H9 (cell line): ENCODE data around the gene PTK7. TPM values are rescaled to one million over a fixed set of nuclear protein-coding genes. Genes with fewer than 3 reads are reported as not detected.
"Not testable (repeated sequence)": the region's sequence is repeated elsewhere in the genome, so short reads cannot be mapped to it uniquely, and the experiment has no call there.

Experiments used
- DNase-seq: peaks from one replicate; pipeline ENCODE4 v3.0.0-alpha.2; 2017
- H2AFZ ChIP-seq: one replicate; pipeline ENCODE4 v1.6.1; 2013; ENCODE audit warnings: mild to moderate bottlenecking, low read length, control low read depth, moderate library complexity
- H2AK5ac ChIP-seq: 2 replicates; pipeline ENCODE4 v1.6.1; 2013; ENCODE audit warnings: low read length, control low read depth, mixed read lengths; ENCODE audit not compliant: insufficient read length
- H2BK120ac ChIP-seq: one replicate; pipeline ENCODE4 v1.6.1; 2013; ENCODE audit warnings: low read depth, mild to moderate bottlenecking, low read length, control low read depth, inconsistent platforms; ENCODE audit not compliant: poor library complexity, severe bottlenecking
- H2BK12ac ChIP-seq: 2 replicates; pipeline ENCODE4 v1.6.1; 2013; ENCODE audit warnings: low read length, control low read depth, mixed read lengths, low read depth; ENCODE audit not compliant: insufficient read length
- H2BK15ac ChIP-seq: 2 replicates; pipeline ENCODE4 v1.6.1; 2013; ENCODE audit warnings: low read depth, low read length, control low read depth
- H2BK20ac ChIP-seq: one replicate; pipeline ENCODE4 v1.6.1; 2013; ENCODE audit warnings: low read depth, mild to moderate bottlenecking, low read length, control low read depth, inconsistent platforms; ENCODE audit not compliant: poor library complexity, severe bottlenecking
- H2BK5ac ChIP-seq: 2 replicates; pipeline ENCODE4 v1.6.1; 2013; ENCODE audit warnings: low read length, control low read depth, mixed read lengths; ENCODE audit not compliant: insufficient read length
- H3K14ac ChIP-seq: 2 replicates; pipeline ENCODE4 v1.6.1; 2013; ENCODE audit warnings: low read length, control low read depth; ENCODE audit not compliant: insufficient read depth
- H3K18ac ChIP-seq: 2 replicates; pipeline ENCODE4 v1.6.1; 2013; ENCODE audit warnings: low read depth, mild to moderate bottlenecking, mixed read lengths, low read length, control low read depth; ENCODE audit not compliant: insufficient read length
- H3K23ac ChIP-seq: 2 replicates; pipeline ENCODE4 v1.6.1; 2013; ENCODE audit warnings: low read length, control low read depth, mixed read lengths, low read depth; ENCODE audit not compliant: insufficient read length
- H3K23me2 ChIP-seq: 2 replicates; pipeline ENCODE4 v1.6.1; 2013; ENCODE audit warnings: low read depth, mild to moderate bottlenecking, mixed read lengths, low read length, control low read depth; ENCODE audit not compliant: insufficient read length, poor library complexity, severe bottlenecking
- H3K27ac ChIP-seq: 2 replicates; pipeline ENCODE4 v1.5.1; 2013; ENCODE audit warnings: low read length, control low read depth, mixed read lengths, low read depth; ENCODE audit not compliant: insufficient read length
- H3K27me3 ChIP-seq: 2 replicates; pipeline ENCODE4 v1.6.1; 2013; ENCODE audit warnings: low read length, control low read depth, inconsistent platforms; ENCODE audit not compliant: insufficient read depth
- H3K4ac ChIP-seq: 2 replicates; pipeline ENCODE4 v1.6.1; 2013; ENCODE audit warnings: low read depth, mild to moderate bottlenecking, control low read depth, inconsistent platforms, low read length, moderate library complexity
- H3K4me1 ChIP-seq: 2 replicates; pipeline ENCODE4 v1.6.1; 2013; ENCODE audit warnings: low read length, control low read depth, inconsistent platforms; ENCODE audit not compliant: insufficient read depth
- H3K4me2 ChIP-seq: 2 replicates; pipeline ENCODE4 v1.6.1; 2013; ENCODE audit warnings: low read length, control low read depth, mixed read lengths; ENCODE audit not compliant: insufficient read length, insufficient read depth
- H3K56ac ChIP-seq: 2 replicates; pipeline ENCODE4 v1.6.1; 2013; ENCODE audit warnings: low read depth, mild to moderate bottlenecking, mixed read lengths, low read length, control low read depth; ENCODE audit not compliant: insufficient read length
- H3K79me1 ChIP-seq: 2 replicates; pipeline ENCODE4 v1.6.1; 2013; ENCODE audit warnings: low read depth, mild to moderate bottlenecking, moderate library complexity, low read length, control low read depth, inconsistent platforms; ENCODE audit not compliant: insufficient read depth, poor library complexity, severe bottlenecking
- H3K79me2 ChIP-seq: 2 replicates; pipeline ENCODE4 v1.6.1; 2013; ENCODE audit warnings: low read length, control low read depth, inconsistent platforms; ENCODE audit not compliant: insufficient read depth
- H3K9ac ChIP-seq: 2 replicates; pipeline ENCODE4 v1.6.1; 2013; ENCODE audit warnings: low read length, control low read depth, mixed read lengths; ENCODE audit not compliant: insufficient read length; ENCODE audit errors: extremely low read depth
- H3K9me3 ChIP-seq: one replicate; pipeline ENCODE4 v1.6.1; 2013; ENCODE audit warnings: low read depth, low read length, inconsistent platforms; ENCODE audit not compliant: control insufficient read depth
- H3T11ph ChIP-seq: one replicate; pipeline ENCODE4 v1.6.1; 2013; ENCODE audit warnings: mild to moderate bottlenecking, low read length, control low read depth, inconsistent platforms
- H4K20me1 ChIP-seq: one replicate; pipeline ENCODE4 v1.6.1; 2013; ENCODE audit not compliant: control insufficient read depth, insufficient read length, insufficient read depth
- H4K5ac ChIP-seq: 2 replicates; pipeline ENCODE4 v1.6.1; 2013; ENCODE audit warnings: low read depth, mild to moderate bottlenecking, mixed read lengths, low read length, control low read depth; ENCODE audit not compliant: insufficient read length
- H4K8ac ChIP-seq: replicated peaks from 2 replicates; pipeline ENCODE4 v1.6.1; 2013; ENCODE audit warnings: low read length, control low read depth, mixed read lengths, low read depth; ENCODE audit not compliant: insufficient read length
- H4K91ac ChIP-seq: 2 replicates; pipeline ENCODE4 v1.6.1; 2013; ENCODE audit warnings: low read depth, mild to moderate bottlenecking, moderate library complexity, mixed read lengths, low read length, control low read depth; ENCODE audit not compliant: insufficient read length
- H3K27ac Mint-ChIP-seq, 3 experiments: 2 replicates in 2 of 3; 3 replicates in 1 of 3; pipeline ENCODE4 v1.8.0; 2020 to 2021; ENCODE audit warnings: mixed read lengths in 3 of 3, mild to moderate bottlenecking in 1 of 3, moderate library complexity in 1 of 3
- H3K27me3 Mint-ChIP-seq: 2 replicates; pipeline ENCODE4 v1.8.0; 2021; ENCODE audit warnings: low read depth, mild to moderate bottlenecking, moderate library complexity, mixed read lengths
- H3K36me3 Mint-ChIP-seq, 3 experiments: 2 replicates in 2 of 3; 3 replicates in 1 of 3; pipeline ENCODE4 v1.8.0; 2020 to 2021; ENCODE audit warnings: low read depth in 3 of 3, mixed read lengths in 3 of 3; ENCODE audit not compliant: insufficient read depth in 1 of 3
- H3K4me1 Mint-ChIP-seq, 2 experiments: 2 replicates each; pipeline ENCODE4 v1.8.0; 2020; ENCODE audit warnings: mixed read lengths in 2 of 2
- H3K4me3 Mint-ChIP-seq, 2 experiments: 2 replicates in 1 of 2; 3 replicates in 1 of 2; pipeline ENCODE4 v1.8.0; 2020 to 2021; ENCODE audit warnings: mild to moderate bottlenecking in 2 of 2, mixed read lengths in 2 of 2, moderate library complexity in 1 of 2
- H3K9me3 Mint-ChIP-seq, 2 experiments: 2 replicates in 1 of 2; 3 replicates in 1 of 2; pipeline ENCODE4 v1.8.0; 2020; ENCODE audit warnings: mild to moderate bottlenecking in 2 of 2, mixed read lengths in 2 of 2, moderate library complexity in 1 of 2
- WGBS: extraction: QIAGEN DNeasy Blood & Tissue Kit; methylation state at CpG from one replicate; pipeline ENCODE4 v1.1.7; 2013; ENCODE audit warnings: missing lambda C conversion rate, low lambda C conversion rate, mixed read lengths; ENCODE audit not compliant: insufficient read length; ENCODE audit errors: extremely low coverage; 5-methylcytosine and 5-hydroxymethylcytosine counted together
- total RNA-seq: library from RNA; stranded (reverse); gene quantifications from 2 replicates; pipeline ENCODE4 v1.2.1, GENCODE V29; 2021
- TF ChIP-seq, protein P1 (sequence below): fragments of 200-600 bp; sonication (generic); conservative IDR thresholded peaks from 3 replicates; pipeline ENCODE4 v1.8.0; 2021; ENCODE audit warnings: antibody characterized with exemption, mild to moderate bottlenecking

The PTK7 gene
- total RNA-seq, 1 experiment from 2014 or later: 128 TPM

DNA sequence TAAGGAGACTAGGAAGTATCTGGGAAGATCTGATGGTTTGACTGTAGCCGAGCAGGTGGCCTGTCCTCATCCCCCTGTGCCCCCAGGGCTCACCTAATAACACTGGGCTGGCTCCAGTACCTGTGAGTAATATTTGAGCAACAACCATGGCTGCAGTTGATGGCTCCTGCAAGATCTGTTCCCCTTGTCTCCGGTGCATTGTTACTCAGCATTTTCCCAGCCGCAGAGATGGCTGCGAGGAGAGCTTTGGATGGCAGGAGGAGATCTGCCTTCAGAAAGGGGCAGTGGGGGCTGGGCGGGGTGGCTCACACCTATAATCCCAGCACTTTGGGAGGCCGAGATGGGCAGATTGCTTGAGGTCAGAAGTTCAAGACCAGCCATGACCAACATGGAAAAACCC is 39.3 kb downstream of the PTK7 start:
- peaks cover 2% of the 10 kb centered on the region; the same call in 1 of the 2 replicates for H3K79me2 ChIP-seq
- H2BK5ac ChIP-seq: no peak overlapping the region
- no peak overlapping the region for H4K5ac ChIP-seq
- TF ChIP-seq, protein P1, sequence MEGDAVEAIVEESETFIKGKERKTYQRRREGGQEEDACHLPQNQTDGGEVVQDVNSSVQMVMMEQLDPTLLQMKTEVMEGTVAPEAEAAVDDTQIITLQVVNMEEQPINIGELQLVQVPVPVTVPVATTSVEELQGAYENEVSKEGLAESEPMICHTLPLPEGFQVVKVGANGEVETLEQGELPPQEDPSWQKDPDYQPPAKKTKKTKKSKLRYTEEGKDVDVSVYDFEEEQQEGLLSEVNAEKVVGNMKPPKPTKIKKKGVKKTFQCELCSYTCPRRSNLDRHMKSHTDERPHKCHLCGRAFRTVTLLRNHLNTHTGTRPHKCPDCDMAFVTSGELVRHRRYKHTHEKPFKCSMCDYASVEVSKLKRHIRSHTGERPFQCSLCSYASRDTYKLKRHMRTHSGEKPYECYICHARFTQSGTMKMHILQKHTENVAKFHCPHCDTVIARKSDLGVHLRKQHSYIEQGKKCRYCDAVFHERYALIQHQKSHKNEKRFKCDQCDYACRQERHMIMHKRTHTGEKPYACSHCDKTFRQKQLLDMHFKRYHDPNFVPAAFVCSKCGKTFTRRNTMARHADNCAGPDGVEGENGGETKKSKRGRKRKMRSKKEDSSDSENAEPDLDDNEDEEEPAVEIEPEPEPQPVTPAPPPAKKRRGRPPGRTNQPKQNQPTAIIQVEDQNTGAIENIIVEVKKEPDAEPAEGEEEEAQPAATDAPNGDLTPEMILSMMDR: no peak
- no peak overlapping the region for H2AK5ac ChIP-seq
- Mint-ChIP-seq H3K4me1 (peaks cover 25 to 45% of the 10 kb centered on the region in 2 experiments), H3K27ac (peak overlapping the region; percentile 79 to 88 (median 82); a peak in 4 of 7 replicates), H3K4me3 (no peak overlapping the region), H3K9me3 (no peaks in the 10 kb centered on the region), H3K36me3 (no peaks in the 10 kb centered on the region; a peak in 1 of 7 replicates), H3K27me3 (no peaks in the 10 kb centered on the region)
- H4K8ac ChIP-seq: no peak overlapping the region
- H2BK20ac ChIP-seq: no peak overlapping the region
- no peaks in the 10 kb centered on the region for H4K20me1 ChIP-seq
- no peak overlapping the region for H2BK15ac ChIP-seq
- WGBS: no CpG with 5 or more reads among the region's 6 CpGs
- peak overlapping the region; percentile 50 for H3K18ac ChIP-seq
- H2AFZ ChIP-seq: no peak overlapping the region
- H2BK12ac ChIP-seq: no peak overlapping the region
- H3K27ac ChIP-seq: no peak overlapping the region
- no peak overlapping the region for H3K4ac ChIP-seq
- no peak overlapping the region for H3T11ph ChIP-seq
- no peak overlapping the region for H3K23ac ChIP-seq
- no peak overlapping the region for H3K9ac ChIP-seq
- no peaks in the 10 kb centered on the region for H3K79me1 ChIP-seq
- no peak for DNase-seq
- H3K9me3 ChIP-seq: no peaks in the 10 kb centered on the region
- no peak overlapping the region for H3K14ac ChIP-seq
- no peaks in the 10 kb centered on the region for H3K27me3 ChIP-seq
- no peaks in the 10 kb centered on the region; the same call in 1 of the 2 replicates for H3K4me1 ChIP-seq
- no peak overlapping the region for H4K91ac ChIP-seq
- H3K4me2 ChIP-seq: no peak overlapping the region
- no peaks in the 10 kb centered on the region for H3K23me2 ChIP-seq
- H2BK120ac ChIP-seq: no peak overlapping the region
- no peak overlapping the region for H3K56ac ChIP-seq

DNA sequence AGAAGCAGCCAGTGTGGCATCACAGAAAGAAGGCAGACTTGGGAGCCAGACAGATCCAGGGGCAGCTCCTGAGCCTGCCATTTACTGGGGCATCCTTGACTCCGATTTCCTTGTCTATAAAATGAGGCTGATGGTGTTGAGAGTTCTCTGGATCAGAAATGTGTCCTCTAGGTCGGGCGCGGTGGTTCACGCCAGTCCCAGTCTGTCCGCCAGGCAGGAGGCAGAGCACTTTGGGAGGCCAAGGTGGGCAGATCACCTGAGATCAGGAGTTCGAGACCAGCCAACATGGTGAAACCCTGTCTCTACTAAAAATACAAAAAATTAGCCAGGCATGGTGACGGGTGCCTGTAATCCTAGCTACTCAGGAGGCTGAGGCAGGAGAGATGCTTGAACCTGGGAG is 41.4 kb downstream of the PTK7 start:
- H3K14ac ChIP-seq, H3K27ac ChIP-seq, H2AFZ ChIP-seq, H3K4me3 Mint-ChIP-seq, H2BK12ac ChIP-seq, H4K5ac ChIP-seq, H4K20me1 ChIP-seq, H3K9me3 Mint-ChIP-seq, H3K79me2 ChIP-seq, H3K23me2 ChIP-seq, H3K18ac ChIP-seq, H2AK5ac ChIP-seq, H3K27me3 ChIP-seq, H2BK5ac ChIP-seq, H4K91ac ChIP-seq, H3T11ph ChIP-seq, H2BK20ac ChIP-seq, H3K79me1 ChIP-seq, H3K4me1 ChIP-seq, H2BK15ac ChIP-seq, H2BK120ac ChIP-seq, H3K56ac ChIP-seq, H3K4ac ChIP-seq, H3K27me3 Mint-ChIP-seq, H3K36me3 Mint-ChIP-seq, H3K9me3 ChIP-seq, H3K4me2 ChIP-seq, H3K9ac ChIP-seq, H3K23ac ChIP-seq, H4K8ac ChIP-seq, DNase-seq: not testable (repeated sequence)
- Mint-ChIP-seq H3K27ac (peak overlapping the region in 2 of 3 experiments; percentile 6 to 20; a peak in 4 of 7 replicates), H3K4me1 (peaks cover 37 to 54% of the 10 kb centered on the region in 2 experiments)
- WGBS: no CpG with 5 or more reads among the region's 8 CpGs
